Measurements from ENCODE around the gene LCN1.

DNA sequence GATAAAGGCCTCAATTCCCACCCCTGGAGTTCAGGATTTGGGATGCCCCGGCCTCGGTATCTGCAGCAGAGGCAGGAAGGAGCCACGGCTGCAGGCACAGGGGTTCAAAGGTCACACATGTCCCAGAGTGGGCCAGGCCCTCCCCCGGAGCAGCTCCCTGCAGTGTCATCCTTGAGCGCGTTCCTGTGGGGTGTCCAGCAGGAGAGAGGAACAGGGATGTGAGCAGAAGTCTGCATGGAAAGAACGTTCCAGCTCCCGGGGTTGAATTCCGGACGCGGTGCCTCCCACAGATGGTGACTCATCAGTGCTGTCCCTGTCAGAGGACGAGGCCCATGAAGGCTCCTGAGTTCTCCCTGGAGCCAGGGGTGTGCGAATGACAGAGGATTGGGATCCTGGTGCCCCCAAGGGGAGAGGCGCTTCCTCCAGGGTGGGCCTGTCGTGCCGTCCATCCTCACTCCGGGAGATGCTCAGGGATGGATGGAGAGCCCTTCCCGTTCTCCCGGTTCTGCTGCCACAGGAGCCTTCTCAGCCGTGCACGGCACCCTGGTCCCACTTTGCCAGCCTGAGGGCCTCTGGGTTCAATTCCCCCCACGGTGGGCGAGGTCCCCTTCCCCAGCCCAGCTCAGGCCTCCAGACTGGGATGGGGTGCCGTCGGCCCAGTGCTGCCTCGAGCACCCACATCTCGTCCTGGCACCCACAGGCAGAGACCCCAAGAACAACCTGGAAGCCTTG, 3.1 kb downstream of the LCN1 start:
- TF ChIP-seq MAX (IDR thresholded peaks at IDR 0.05; ENCODE audit: insufficient read depth, insufficient read length) (no peak), POLR2AphosphoS5 (IDR thresholded peaks at IDR 0.05; ENCODE audit: insufficient read depth, low read depth, low read length) (no peak), EZH2 (IDR thresholded peaks at IDR 0.05; ENCODE audit: borderline replicate concordance, low read depth, low read length, severe bottlenecking) (no peak), POLR2A (IDR thresholded peaks at IDR 0.05; ENCODE audit: low read depth, low read length) (no peak)
- TF ChIP-seq, protein P1, sequence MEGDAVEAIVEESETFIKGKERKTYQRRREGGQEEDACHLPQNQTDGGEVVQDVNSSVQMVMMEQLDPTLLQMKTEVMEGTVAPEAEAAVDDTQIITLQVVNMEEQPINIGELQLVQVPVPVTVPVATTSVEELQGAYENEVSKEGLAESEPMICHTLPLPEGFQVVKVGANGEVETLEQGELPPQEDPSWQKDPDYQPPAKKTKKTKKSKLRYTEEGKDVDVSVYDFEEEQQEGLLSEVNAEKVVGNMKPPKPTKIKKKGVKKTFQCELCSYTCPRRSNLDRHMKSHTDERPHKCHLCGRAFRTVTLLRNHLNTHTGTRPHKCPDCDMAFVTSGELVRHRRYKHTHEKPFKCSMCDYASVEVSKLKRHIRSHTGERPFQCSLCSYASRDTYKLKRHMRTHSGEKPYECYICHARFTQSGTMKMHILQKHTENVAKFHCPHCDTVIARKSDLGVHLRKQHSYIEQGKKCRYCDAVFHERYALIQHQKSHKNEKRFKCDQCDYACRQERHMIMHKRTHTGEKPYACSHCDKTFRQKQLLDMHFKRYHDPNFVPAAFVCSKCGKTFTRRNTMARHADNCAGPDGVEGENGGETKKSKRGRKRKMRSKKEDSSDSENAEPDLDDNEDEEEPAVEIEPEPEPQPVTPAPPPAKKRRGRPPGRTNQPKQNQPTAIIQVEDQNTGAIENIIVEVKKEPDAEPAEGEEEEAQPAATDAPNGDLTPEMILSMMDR (IDR thresholded peaks at IDR 0.05; ENCODE audit: extremely low read depth in 1 of 2, insufficient read depth in 1 of 2, low read depth in 1 of 2, low read length in 2 of 2): no peak
